Transverse colon (tissue), 4 donors: Measurements from ENCODE around the gene DCLRE1B. TPM values are rescaled to one million over a fixed set of nuclear protein-coding genes. Genes with fewer than 3 reads are reported as not detected.

Source experiments
- DNase-seq: peaks from one replicate; pipeline ENCODE4 v3.0.0-alpha.2; 2019
- H3K27ac ChIP-seq, 4 donors: fragments of 200-600 bp; sonication (generic); 2 replicates each; pipeline ENCODE4 v1.5.1; 2016 to 2018; ENCODE audit warnings: inconsistent platforms in 4 of 4
- H3K27me3 ChIP-seq: fragments of 200-600 bp; sonication (generic); 2 replicates; pipeline ENCODE4 v1.5.1; 2017; ENCODE audit warnings: inconsistent platforms
- H3K36me3 ChIP-seq, 4 donors: fragments of 200-600 bp; sonication (generic); 2 replicates each; pipeline ENCODE4 v1.5.1; 2017 to 2019; ENCODE audit warnings: inconsistent platforms in 4 of 4
- H3K4me1 ChIP-seq, 4 donors: fragments of 200-600 bp; sonication (generic); 2 replicates each; pipeline ENCODE4 v1.5.1; 2017 to 2020; ENCODE audit warnings: inconsistent platforms in 4 of 4
- H3K4me3 ChIP-seq, 4 donors: fragments of 200-600 bp; sonication (generic); 1 replicate in 1 of 4; 2 replicates in 3 of 4; pipeline versions ENCODE4 v1.5.1 to v1.6.1; 2017 to 2019; ENCODE audit warnings: inconsistent platforms in 4 of 4
- H3K9me3 ChIP-seq, 2 donors: fragments of 200-600 bp; sonication (generic); 2 replicates each; pipeline ENCODE4 v1.5.1; 2017 to 2019; ENCODE audit warnings: inconsistent platforms in 2 of 2
- EP300 ChIP-seq: sonication (generic); formaldehyde crosslinking; IDR thresholded peaks from one replicate; pipeline ENCODE4 v1.6.1; 2017; ENCODE audit warnings: antibody characterized with exemption, low read depth
- POLR2A ChIP-seq: fragments of 450-650 bp; IDR thresholded peaks from one replicate; pipeline ENCODE4 v1.6.1; 2016; ENCODE audit warnings: antibody characterized with exemption, mild to moderate bottlenecking, moderate library complexity
- POLR2AphosphoS5 ChIP-seq, 3 donors: sonication (generic); formaldehyde crosslinking; IDR thresholded peaks; one replicate each; pipeline ENCODE4 v1.6.1; 2016; ENCODE audit warnings: antibody characterized with exemption in 3 of 3
- WGBS, 2 donors: methylation state at CpG; one replicate each; pipeline ENCODE4 v1.1.5; 2018; ENCODE audit warnings: low coverage in 1 of 2; 5-methylcytosine and 5-hydroxymethylcytosine counted together
- in situ Hi-C, 4 donors: fragments of 200-750 bp; cut with MboI; loops; one replicate each; pipeline versions ENCODE4 v1.15.0 to v1.15.1; 2017; ENCODE audit warnings: low sequenced_read_pairs in 3 of 4, low pct_ligation_motif_present in 1 of 4, low pct_unique_long_range_greater_than_20kb in 1 of 4
- intact Hi-C: fragments of 100-400 bp; cut with DNase I; formaldehyde crosslinking; loops from one replicate; pipeline ENCODE4 v1.15.1; 2023; ENCODE audit warnings: low total_unique reads
- total RNA-seq, 4 donors: library from RNA; depleted of rRNA; stranded (reverse); fragments of >200 nt; gene quantifications; one replicate each; pipeline ENCODE4 v1.1.0, GENCODE V29; 2016
- TF ChIP-seq, protein P1 (sequence below), 5 experiments: fragments of 200-600 bp in 3 of 5; fragments of 450-650 bp in 2 of 5; sonication (generic) in 3 of 5; IDR thresholded peaks; 1 replicate in 2 of 5; 2 replicates in 3 of 5; pipeline ENCODE4 v1.5.1; 2016 to 2017; ENCODE audit warnings: antibody characterized with exemption in 5 of 5, inconsistent platforms in 3 of 5, mild to moderate bottlenecking in 2 of 5, moderate library complexity in 1 of 5

The DCLRE1B gene
- total RNA-seq, 4 donors from 2014 or later = 2.4 to 6.2 (median 2.9) TPM; not detected in 1

DNA sequence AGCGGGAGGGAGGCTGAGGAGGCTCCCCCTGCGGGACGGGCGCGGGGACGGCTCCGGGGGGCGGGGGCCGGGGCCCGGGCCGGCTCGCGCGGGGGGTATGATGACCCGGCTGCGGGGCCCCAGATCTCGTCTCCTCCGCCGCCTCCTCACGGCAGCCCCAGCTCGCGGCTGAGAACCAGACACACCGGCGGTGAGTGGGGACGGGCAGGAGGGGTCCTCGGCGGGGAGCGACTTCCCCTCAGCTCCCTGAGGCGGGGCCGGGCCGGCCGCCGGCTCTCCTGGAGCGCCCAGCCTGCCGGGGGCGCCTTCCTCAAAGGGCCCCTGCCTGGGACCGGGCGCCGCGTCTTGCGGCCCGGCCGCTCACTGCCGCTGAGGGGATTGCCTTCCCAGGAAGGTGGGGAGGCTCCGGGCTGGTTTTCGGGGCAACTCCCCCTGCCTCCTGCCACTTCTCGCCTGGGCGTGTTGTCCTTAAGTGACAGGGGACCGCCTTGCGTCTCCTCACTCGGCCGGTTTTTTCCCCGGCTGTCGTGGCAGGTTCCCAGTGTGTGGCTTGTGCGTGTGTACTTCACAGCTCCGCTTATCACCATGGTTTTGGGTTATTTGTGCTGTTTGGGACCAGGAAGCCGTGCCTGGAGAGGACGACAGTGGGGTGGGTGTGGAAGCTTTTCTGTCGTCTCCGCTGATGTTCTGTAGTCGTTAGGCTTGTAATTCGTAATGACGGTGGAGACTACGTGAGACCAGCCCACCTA, 24.8 kb downstream of the DCLRE1B start:
- 0% methylated on average over 35 of the region's 64 CpGs; no CpG with 5 or more reads in 1 of the 2 donors for WGBS, 2 donors
- DNase-seq = peak; percentile 64
- H3K27ac ChIP-seq = peak overlapping the region; percentile 95 to 99 (median 98)
- no peaks in the 10 kb centered on the region for H3K9me3 ChIP-seq
- H3K36me3 ChIP-seq = no peaks in the 10 kb centered on the region
- TF ChIP-seq EP300 (no peak), POLR2AphosphoS5 (IDR thresholded peaks at IDR 0.05) (peak in 1 of 3 donors; percentile 9), POLR2A (peak; percentile 42)
- TF ChIP-seq, protein P1, sequence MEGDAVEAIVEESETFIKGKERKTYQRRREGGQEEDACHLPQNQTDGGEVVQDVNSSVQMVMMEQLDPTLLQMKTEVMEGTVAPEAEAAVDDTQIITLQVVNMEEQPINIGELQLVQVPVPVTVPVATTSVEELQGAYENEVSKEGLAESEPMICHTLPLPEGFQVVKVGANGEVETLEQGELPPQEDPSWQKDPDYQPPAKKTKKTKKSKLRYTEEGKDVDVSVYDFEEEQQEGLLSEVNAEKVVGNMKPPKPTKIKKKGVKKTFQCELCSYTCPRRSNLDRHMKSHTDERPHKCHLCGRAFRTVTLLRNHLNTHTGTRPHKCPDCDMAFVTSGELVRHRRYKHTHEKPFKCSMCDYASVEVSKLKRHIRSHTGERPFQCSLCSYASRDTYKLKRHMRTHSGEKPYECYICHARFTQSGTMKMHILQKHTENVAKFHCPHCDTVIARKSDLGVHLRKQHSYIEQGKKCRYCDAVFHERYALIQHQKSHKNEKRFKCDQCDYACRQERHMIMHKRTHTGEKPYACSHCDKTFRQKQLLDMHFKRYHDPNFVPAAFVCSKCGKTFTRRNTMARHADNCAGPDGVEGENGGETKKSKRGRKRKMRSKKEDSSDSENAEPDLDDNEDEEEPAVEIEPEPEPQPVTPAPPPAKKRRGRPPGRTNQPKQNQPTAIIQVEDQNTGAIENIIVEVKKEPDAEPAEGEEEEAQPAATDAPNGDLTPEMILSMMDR (IDR thresholded peaks at IDR 0.05) = peak in 1 of 5 experiments; percentile 25
- in situ Hi-C loops = loop anchor here in 1 of 4 donors (25.0 kb wide), 1 partner anchor 93 kb away; no protein-coding TSS in a partner anchor
- intact Hi-C loops = loop anchor here (1.0 kb wide), 1 partner anchor 25 kb away; the partner anchor contains the start of gene DCLRE1B
- peak overlapping the region; percentile 86 to 99 (median 89) for H3K4me3 ChIP-seq
- H3K27me3 ChIP-seq = no peaks in the 10 kb centered on the region
- peaks cover 26 to 51% (median 40%) of the 10 kb centered on the region in 4 donors for H3K4me1 ChIP-seq

DNA sequence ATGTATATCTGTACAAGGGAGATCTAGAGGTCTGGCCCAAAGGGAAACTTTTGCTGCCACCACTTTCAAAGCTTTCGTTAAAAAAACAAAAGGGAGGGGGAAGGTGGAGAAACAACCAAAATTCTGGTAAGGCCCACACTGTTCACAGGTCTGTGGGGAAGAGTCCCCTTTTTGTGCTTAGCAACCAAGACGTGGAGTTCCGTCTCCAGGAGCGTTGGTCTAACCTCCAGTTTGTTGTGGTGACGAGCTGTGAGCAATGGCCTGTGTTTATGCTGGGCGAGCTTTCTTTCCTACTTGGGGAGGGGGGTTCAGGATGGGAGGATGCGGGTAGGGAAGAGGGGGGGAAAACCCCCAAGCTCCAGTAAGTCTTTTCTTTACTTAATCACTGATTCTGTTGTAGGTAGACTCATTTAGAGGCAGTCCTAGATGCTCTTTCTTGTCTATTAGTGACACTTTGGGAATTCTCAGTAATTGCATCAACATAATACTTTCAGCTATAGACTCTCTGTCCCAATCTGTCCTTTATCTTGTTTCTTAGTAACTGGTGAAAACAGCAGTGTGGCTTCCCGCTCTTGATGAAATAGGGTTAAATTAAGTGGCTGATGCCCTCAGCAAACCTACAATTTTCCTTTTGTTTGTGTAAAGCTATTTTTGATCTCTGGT, 25.5 kb downstream of the DCLRE1B start:
- Histone ChIP-seq H3K4me1 (peaks cover 26 to 51% (median 40%) of the 10 kb centered on the region in 4 donors), H3K27ac (peak overlapping the region; percentile 95 to 99 (median 98)), H3K27me3 (no peaks in the 10 kb centered on the region), H3K4me3 (peak overlapping the region; percentile 86 to 99 (median 89)), H3K9me3 (no peaks in the 10 kb centered on the region), H3K36me3 (no peaks in the 10 kb centered on the region)
- intact Hi-C loops = no loop called here
- in situ Hi-C loops = loop anchor here in 1 of 4 donors (25.0 kb wide), 1 partner anchor 93 kb away; no protein-coding TSS in a partner anchor
- TF ChIP-seq POLR2A (peak; percentile 17), POLR2AphosphoS5 (IDR thresholded peaks at IDR 0.05) (no peak)
- DNase-seq = peak; percentile 41
- 1 to 4% methylated on average over 5 to 8 of the region's 8 CpGs for WGBS, 2 donors

DNA sequence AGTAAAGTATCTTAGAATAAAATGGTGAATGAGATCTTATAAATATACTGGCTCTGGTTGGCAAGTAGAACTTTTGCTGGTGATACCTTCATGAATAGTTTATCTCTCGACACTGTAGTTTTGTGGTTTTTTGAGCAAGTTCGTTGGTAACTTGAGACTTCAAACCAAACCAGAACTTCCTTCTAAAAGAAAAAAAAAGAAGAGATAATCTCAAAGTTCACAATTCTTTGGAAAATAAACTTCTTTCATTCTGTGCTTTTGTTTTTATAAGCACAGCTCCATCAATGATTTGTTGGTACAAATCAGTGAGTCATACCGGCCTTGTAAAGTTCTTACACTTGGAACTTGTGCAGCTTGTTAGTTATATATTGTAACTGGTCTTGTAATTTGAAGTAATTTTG, 26.3 kb downstream of the DCLRE1B start:
- WGBS, 2 donors = 6 to 9% methylated on average over 3 of the region's 3 CpGs
- Histone ChIP-seq H3K9me3 (no peaks in the 10 kb centered on the region), H3K27ac (peak overlapping the region; percentile 95 to 99 (median 98)), H3K27me3 (no peaks in the 10 kb centered on the region), H3K36me3 (no peaks in the 10 kb centered on the region), H3K4me3 (peak overlapping the region in 2 of 4 donors; percentile 86), H3K4me1 (peaks cover 26 to 52% (median 40%) of the 10 kb centered on the region in 4 donors)
- in situ Hi-C loops (loop anchor here in 1 of 4 donors (25.0 kb wide), 1 partner anchor 94 kb away; no protein-coding TSS in a partner anchor), intact Hi-C loops (no loop called here)
- TF ChIP-seq, protein P1 (IDR thresholded peaks at IDR 0.05) = no peak
- TF ChIP-seq POLR2AphosphoS5 (IDR thresholded peaks at IDR 0.05) (no peak), EP300 (no peak), POLR2A (no peak)
- DNase-seq = no peak

DNA sequence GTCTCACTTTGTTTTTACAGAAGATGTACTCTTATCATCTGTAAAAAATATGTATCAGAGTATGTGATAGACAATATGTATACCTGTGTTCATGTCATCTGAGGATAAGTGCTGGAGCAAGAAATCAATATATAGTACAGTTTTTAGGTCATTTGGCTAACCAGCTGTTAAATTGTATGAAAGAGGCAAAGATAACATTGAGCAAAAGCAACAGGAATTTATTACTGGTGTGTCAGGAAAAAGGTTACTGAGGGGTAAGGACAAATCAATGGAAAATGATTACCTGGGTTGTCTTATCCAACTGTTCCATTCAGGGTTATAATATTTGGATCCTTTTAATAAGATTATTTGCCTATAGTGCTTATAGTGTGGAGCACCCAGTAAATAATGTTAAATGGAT, 28.9 kb downstream of the DCLRE1B start:
- TF ChIP-seq EP300 = no peak
- TF ChIP-seq, protein P1 (IDR thresholded peaks at IDR 0.05) = no peak
- TF ChIP-seq POLR2AphosphoS5 (IDR thresholded peaks at IDR 0.05) = no peak
- TF ChIP-seq POLR2A = no peak
- intact Hi-C loops (no loop called here), in situ Hi-C loops (loop anchor here in 1 of 4 donors (25.0 kb wide), 1 partner anchor 97 kb away; no protein-coding TSS in a partner anchor)
- Histone ChIP-seq H3K4me1 (peaks cover 26 to 65% (median 36%) of the 10 kb centered on the region in 4 donors), H3K36me3 (no peaks in the 10 kb centered on the region), H3K27ac (no peak overlapping the region), H3K27me3 (no peaks in the 10 kb centered on the region), H3K4me3 (no peak overlapping the region), H3K9me3 (no peaks in the 10 kb centered on the region)
- no peak for DNase-seq
